ENCODE results near the gene NXPH4.

Gene NXPH4

GRCh38 chr12:57232156-57232756 is 15.7 kb downstream of the NXPH4 start:
- TF ChIP-seq MAX (IDR thresholded peaks at IDR 0.05) (0 out of 2 replicates have a peak, but pooled peaks have one; percentile 31), EP300 (IDR thresholded peaks at IDR 0.05; ENCODE audit: borderline replicate concordance) (0 out of 2 replicates have a peak, but pooled peaks have one; percentile 10), TCF12 (IDR thresholded peaks at IDR 0.05; ENCODE audit: low read depth) (no peak)

DNA sequence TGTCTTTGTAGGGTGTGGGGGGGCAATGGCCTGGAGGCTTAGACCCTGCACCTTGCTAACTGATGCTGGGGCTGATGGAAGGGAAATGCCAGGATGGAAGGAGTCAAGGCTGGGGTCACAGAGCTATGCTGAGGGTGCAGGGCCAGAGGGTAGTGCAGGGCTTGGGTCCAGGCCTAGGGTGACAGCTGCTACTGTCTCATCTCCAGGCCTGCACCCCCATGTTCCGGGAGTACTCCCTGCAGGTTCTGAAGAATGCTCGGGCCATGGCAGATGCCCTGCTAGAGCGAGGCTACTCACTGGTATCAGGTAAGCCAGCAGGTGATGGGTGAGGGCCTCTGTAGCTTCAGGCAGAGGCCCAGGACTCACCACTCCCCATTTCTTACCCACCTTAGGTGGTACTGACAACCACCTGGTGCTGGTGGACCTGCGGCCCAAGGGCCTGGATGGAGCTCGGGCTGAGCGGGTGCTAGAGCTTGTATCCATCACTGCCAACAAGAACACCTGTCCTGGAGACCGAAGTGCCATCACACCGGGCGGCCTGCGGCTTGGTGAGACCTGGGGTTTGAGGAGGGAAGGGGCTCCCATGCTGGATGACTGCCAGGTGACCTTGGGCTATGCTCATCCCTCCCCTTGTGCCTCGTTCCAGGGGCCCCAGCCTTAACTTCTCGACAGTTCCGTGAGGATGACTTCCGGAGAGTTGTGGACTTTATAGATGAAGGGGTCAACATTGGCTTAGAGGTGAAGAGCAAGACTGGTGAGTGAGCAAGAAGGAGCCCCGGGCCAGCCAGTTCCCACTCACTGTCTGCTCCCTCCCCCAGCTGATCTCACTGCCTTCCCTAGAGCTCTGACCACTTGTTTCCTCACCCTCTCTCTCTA is 17.0 kb downstream of the NXPH4 start:
- TF ChIP-seq NFIC (IDR thresholded peaks at IDR 0.05) (no peak), USF1 (IDR thresholded peaks at IDR 0.05) (no peak)

GRCh38 chr12:57234233-57234570 is 17.6 kb downstream of the NXPH4 start:
- TF ChIP-seq ZBTB7A (IDR thresholded peaks at IDR 0.05; ENCODE audit: low read depth) (no peak), EGR1 (IDR thresholded peaks at IDR 0.05) (no peak), CEBPB (IDR thresholded peaks at IDR 0.05) (no peak), USF1 (IDR thresholded peaks at IDR 0.05) (no peak), CREB1 (IDR thresholded peaks at IDR 0.05; ENCODE audit: low read depth) (no peak), EP300 (IDR thresholded peaks at IDR 0.05; ENCODE audit: borderline replicate concordance) (no peak), TEAD4 (IDR thresholded peaks at IDR 0.05) (no peak), TCF12 (IDR thresholded peaks at IDR 0.05; ENCODE audit: low read depth) (no peak)

GRCh38 chr12:57234571-57235016 is 18.0 kb downstream of the NXPH4 start:
- 0 out of 2 replicates have a peak, but pooled peaks have one; percentile 17 for TF ChIP-seq TAF1 (IDR thresholded peaks at IDR 0.05; ENCODE audit: low read depth)
- TF ChIP-seq TEAD4 (IDR thresholded peaks at IDR 0.05), result no peak; the same call in 1 of the 2 replicates

GRCh38 chr12:57235017-57235727 is 18.6 kb downstream of the NXPH4 start:
- no peak for TF ChIP-seq ZBTB7A (IDR thresholded peaks at IDR 0.05; ENCODE audit: low read depth)
- TF ChIP-seq CEBPB (IDR thresholded peaks at IDR 0.05), result no peak; the same call in 1 of the 2 replicates
- TF ChIP-seq TCF12 (IDR thresholded peaks at IDR 0.05; ENCODE audit: low read depth), result peak; percentile 87
- TF ChIP-seq RAD21 (IDR thresholded peaks at IDR 0.05; ENCODE audit: low read depth), result no peak
- TF ChIP-seq TAF1 (IDR thresholded peaks at IDR 0.05; ENCODE audit: low read depth), result peak; percentile 51; the same call in 1 of the 2 replicates
- TF ChIP-seq EGR1 (IDR thresholded peaks at IDR 0.05), result peak; percentile 78; the same call in 1 of the 2 replicates
- peak; percentile 98 for TF ChIP-seq NFIC (IDR thresholded peaks at IDR 0.05)
- TF ChIP-seq REST (IDR thresholded peaks at IDR 0.05; ENCODE audit: low read depth), result no peak
- no peak; the same call in 1 of the 2 replicates for TF ChIP-seq TEAD4 (IDR thresholded peaks at IDR 0.05)
- TF ChIP-seq CREB1 (IDR thresholded peaks at IDR 0.05; ENCODE audit: low read depth), result peak; percentile 73
- TF ChIP-seq FOXM1 (IDR thresholded peaks at IDR 0.05; ENCODE audit: borderline replicate concordance, low read depth), result no peak
- peak; percentile 86 for TF ChIP-seq MAX (IDR thresholded peaks at IDR 0.05)
- TF ChIP-seq EP300 (IDR thresholded peaks at IDR 0.05; ENCODE audit: borderline replicate concordance), result peak; percentile 78; the same call in 1 of the 2 replicates
- no peak for TF ChIP-seq YY1 (IDR thresholded peaks at IDR 0.05; ENCODE audit: low read depth)
- peak; percentile 67; the same call in 1 of the 2 replicates for TF ChIP-seq USF1 (IDR thresholded peaks at IDR 0.05)

- TF ChIP-seq REST (IDR thresholded peaks at IDR 0.05; ENCODE audit: low read depth), result no peak
- no peak for TF ChIP-seq FOXM1 (IDR thresholded peaks at IDR 0.05; ENCODE audit: borderline replicate concordance, low read depth)
- no peak for TF ChIP-seq NFIC (IDR thresholded peaks at IDR 0.05)
- TF ChIP-seq TAF1 (IDR thresholded peaks at IDR 0.05; ENCODE audit: low read depth), result no peak
- TF ChIP-seq MAX (IDR thresholded peaks at IDR 0.05), result no peak
- no peak for TF ChIP-seq EP300 (IDR thresholded peaks at IDR 0.05; ENCODE audit: borderline replicate concordance)
- no peak for TF ChIP-seq CREB1 (IDR thresholded peaks at IDR 0.05; ENCODE audit: low read depth)
- no peak for TF ChIP-seq TCF12 (IDR thresholded peaks at IDR 0.05; ENCODE audit: low read depth)
- no peak for TF ChIP-seq USF1 (IDR thresholded peaks at IDR 0.05)
- no peak for TF ChIP-seq YY1 (IDR thresholded peaks at IDR 0.05; ENCODE audit: low read depth)
- TF ChIP-seq CEBPB (IDR thresholded peaks at IDR 0.05), result no peak
- TF ChIP-seq EGR1 (IDR thresholded peaks at IDR 0.05), result no peak
- no peak for TF ChIP-seq ZBTB7A (IDR thresholded peaks at IDR 0.05; ENCODE audit: low read depth)
- no peak for TF ChIP-seq TEAD4 (IDR thresholded peaks at IDR 0.05)
- no peak for TF ChIP-seq RAD21 (IDR thresholded peaks at IDR 0.05; ENCODE audit: low read depth)
Measured at GRCh38 chr12:57235728-57236131, 19.1 kb downstream of the NXPH4 start.
